ENCODE measurements around the gene RIMS4. TPM values are rescaled to one million over a fixed set of nuclear protein-coding genes. Genes with fewer than 3 reads are reported as not detected.

The RIMS4 gene
- total and polyA plus RNA-seq, 2 of the 8 experiments (the other 6 are each of a cell fraction or from before 2014, with no cell fraction given) = 13.3 to 44.2 TPM

GRCh38 chr20:44807684-44808056 lies 2.7 kb downstream of the RIMS4 start:
- Histone ChIP-seq H3K36me3 (ENCODE audit: control insufficient read depth in 2 of 4, insufficient read depth in 4 of 4, low read length in 3 of 4) (no peaks in the 10 kb centered on the region), H4K5ac (ENCODE audit: insufficient read length, low read depth, low read length) (no peak overlapping the region), H3K14ac (ENCODE audit: insufficient read length) (no peak overlapping the region), H3K23me2 (ENCODE audit: low read depth, low read length) (peaks cover 8% of the 10 kb centered on the region; the same call in 1 of the 2 replicates), H4K91ac (replicated peaks; ENCODE audit: insufficient read length, low read length) (no peak overlapping the region), H2BK5ac (ENCODE audit: low read depth, low read length) (no peak overlapping the region), H2BK15ac (ENCODE audit: low read length) (no peak overlapping the region), H2BK20ac (ENCODE audit: low read length) (no peak overlapping the region), H3K79me2 (ENCODE audit: control insufficient read depth in 1 of 2, insufficient read depth in 2 of 2, low read length in 2 of 2) (peaks cover 0 to 23% of the 10 kb centered on the region in 2 experiments; a peak in 1 of 4 replicates), H3K4me2 (ENCODE audit: insufficient read depth in 1 of 2, low read depth in 2 of 2, low read length in 2 of 2) (no peak overlapping the region), H2BK120ac (replicated peaks; ENCODE audit: low read depth, low read length) (no peak overlapping the region), H3K9me3 (ENCODE audit: insufficient read depth in 2 of 2, low read depth in 1 of 2, low read length in 1 of 2) (no peaks in the 10 kb centered on the region), H3K23ac (ENCODE audit: insufficient read length) (no peak overlapping the region), H2AK5ac (ENCODE audit: low read depth, low read length) (no peak overlapping the region), H3K79me1 (ENCODE audit: low read depth, low read length) (peaks cover 6% of the 10 kb centered on the region; the same call in 1 of the 2 replicates), H2AFZ (ENCODE audit: low read length) (no peak overlapping the region), H3K27me3 (replicated peaks in 1 of 4; ENCODE audit: control insufficient read depth in 3 of 4, extremely low read depth in 1 of 4, insufficient read depth in 3 of 4, low read length in 3 of 4) (peaks cover 6 to 31% (median 24%) of the 10 kb centered on the region in 4 experiments), H4K20me1 (replicated peaks in 1 of 2; ENCODE audit: control insufficient read depth in 1 of 2, insufficient read depth in 2 of 2, low read length in 2 of 2) (peaks cover 5 to 16% of the 10 kb centered on the region in 2 experiments), H3K56ac (replicated peaks; ENCODE audit: insufficient read length, low read depth, low read length) (no peak overlapping the region), H3K27ac (ENCODE audit: low read depth, low read length) (no peak overlapping the region), H3K9ac (replicated peaks in 1 of 4; ENCODE audit: extremely low read depth in 1 of 4, low read depth in 3 of 4, low read length in 3 of 4) (no peak overlapping the region), H2BK12ac (ENCODE audit: low read depth, low read length) (no peak overlapping the region), H4K8ac (ENCODE audit: extremely low read depth, insufficient read depth, low read length) (no peak overlapping the region), H3K18ac (ENCODE audit: extremely low read depth, low read length) (no peak overlapping the region), H3K4me3 (ENCODE audit: extremely low read depth in 1 of 4, insufficient read depth in 2 of 4, low read depth in 3 of 4, low read length in 4 of 4) (no peak overlapping the region), H3K4ac (replicated peaks; ENCODE audit: insufficient read length, low read depth, low read length) (no peak overlapping the region), H3K4me1 (replicated peaks in 1 of 4; ENCODE audit: control insufficient read depth in 3 of 4, insufficient read depth in 4 of 4, low read length in 3 of 4) (peaks cover 0 to 11% (median 5%) of the 10 kb centered on the region in 4 experiments; a peak in 6 of 7 replicates)
- 78% methylated on average over 4 of the region's 4 CpGs; no CpG with 5 or more reads in 1 of the 2 experiments for WGBS, 2 experiments (ENCODE audit: extremely low coverage in 1 of 2, insufficient coverage in 1 of 2, insufficient read length in 1 of 2, insufficient replicate concordance in 2 of 2, low coverage in 1 of 2, low lambda C conversion rate in 2 of 2, missing lambda C conversion rate in 1 of 2)
- ChIA-PET CTCF (ENCODE audit: partially characterized antibody) (interaction anchor here (12.1 kb wide), 1 partner anchor 21 kb away, joined by 170 read pairs; no protein-coding TSS in a partner anchor), POLR2A (ENCODE audit: partially characterized antibody) (no interaction called here)
- FAIRE-seq = no peak
- DNase-seq (ENCODE audit: low read depth in 1 of 2, low spot score in 2 of 2) = no peak
- TF ChIP-seq BCL11A (IDR thresholded peaks at IDR 0.05; ENCODE audit: low read depth in 2 of 2, low read length in 2 of 2) (no peak), SIN3A (conservative IDR thresholded peaks at IDR 0.05 in 1 of 2, IDR thresholded peaks at IDR 0.05 in 1 of 2; ENCODE audit: low read depth in 1 of 2, low read length in 2 of 2) (no peak), PHF8 (conservative IDR thresholded peaks at IDR 0.05; ENCODE audit: low read depth, low read length) (no peak), RNF2 (IDR thresholded peaks at IDR 0.05; ENCODE audit: borderline replicate concordance, low read depth, low read length, missing control alignments, poor library complexity, severe bottlenecking) (no peak), FOSL1 (IDR thresholded peaks at IDR 0.05; ENCODE audit: insufficient read depth, low read depth, low read length) (no peak), TEAD4 (IDR thresholded peaks at IDR 0.05; ENCODE audit: low read depth, low read length) (no peak), CTBP2 (IDR thresholded peaks at IDR 0.05; ENCODE audit: borderline replicate concordance, insufficient read depth, insufficient read length, low read length) (no peak), JUND (IDR thresholded peaks at IDR 0.05; ENCODE audit: low read length) (no peak), GTF2F1 (IDR thresholded peaks at IDR 0.05; ENCODE audit: borderline replicate concordance, low read depth, low read length) (no peak), RBBP5 (IDR thresholded peaks at IDR 0.05; ENCODE audit: borderline replicate concordance, low read depth, low read length) (no peak), CBX5 (IDR thresholded peaks at IDR 0.05; ENCODE audit: low read depth, low read length) (no peak), MAX (IDR thresholded peaks at IDR 0.05) (no peak), MAFK (IDR thresholded peaks at IDR 0.05; ENCODE audit: low read depth, low read length) (no peak)

Data from H1 (cell line).